Gastrocnemius medialis (tissue), 4 donors: ENCODE results near the gene CA10. TPM values are rescaled to one million over a fixed set of nuclear protein-coding genes. Genes with fewer than 3 reads are reported as not detected.
A peak's percentile ranks its signal among the peaks of the same experiment; 100 is the strongest.

ENCODE experiments used
- ATAC-seq, 2 donors: fragments of 150-250 bp; one replicate each; pipeline ENCODE4 v1.9.1; 2016
- DNase-seq, 2 donors: peaks; one replicate each; pipeline ENCODE4 v3.0.0-alpha.2; 2019
- H3K27ac ChIP-seq, 4 donors: fragments of 200-600 bp; sonication (generic); 1 replicate in 1 of 4; 2 replicates in 3 of 4; pipeline ENCODE4 v1.5.1; 2016 to 2018; ENCODE audit warnings: mild to moderate bottlenecking in 2 of 4, moderate library complexity in 1 of 4
- H3K27me3 ChIP-seq, 3 donors: fragments of 200-600 bp; sonication (generic) in 2 of 3; 1 replicate in 1 of 3; 2 replicates in 2 of 3; pipeline versions ENCODE4 v1.5.1 to v1.6.0; 2016 to 2019; ENCODE audit warnings: mild to moderate bottlenecking in 1 of 3, moderate library complexity in 1 of 3
- H3K36me3 ChIP-seq, 2 donors: fragments of 200-600 bp; sonication (generic) in 1 of 2; one replicate each; pipeline ENCODE4 v1.5.1; 2017 to 2018
- H3K4me1 ChIP-seq, 2 donors: fragments of 200-600 bp; sonication (generic) in 1 of 2; one replicate each; pipeline ENCODE4 v1.5.1; 2016 to 2017; ENCODE audit warnings: mild to moderate bottlenecking in 2 of 2
- H3K4me3 ChIP-seq, 4 donors: fragments of 200-600 bp; sonication (generic) in 3 of 4; 1 replicate in 1 of 4; 2 replicates in 3 of 4; pipeline ENCODE4 v1.5.1; 2016 to 2019; ENCODE audit warnings: mild to moderate bottlenecking in 2 of 4
- H3K9me3 ChIP-seq, 3 donors: fragments of 200-600 bp; sonication (generic) in 2 of 3; 1 replicate in 1 of 3; 2 replicates in 2 of 3; pipeline ENCODE4 v1.5.1; 2016 to 2019
- CTCF ChIP-seq, 5 experiments: fragments of 450-650 bp in 3 of 5; fragments of 200-600 bp in 2 of 5; sonication (generic) in 2 of 5; IDR thresholded peaks in 4 of 5; conservative IDR thresholded peaks in 1 of 5; 1 replicate in 4 of 5; 2 replicates in 1 of 5; pipeline ENCODE4 v1.5.1; 2016 to 2019; ENCODE audit warnings: antibody characterized with exemption in 5 of 5, mild to moderate bottlenecking in 3 of 5, moderate library complexity in 3 of 5
- POLR2A ChIP-seq, 2 donors: fragments of 450-650 bp; IDR thresholded peaks; one replicate each; pipeline ENCODE4 v1.6.1; 2017; ENCODE audit warnings: antibody characterized with exemption in 2 of 2, mild to moderate bottlenecking in 2 of 2, moderate library complexity in 2 of 2
- in situ Hi-C, 4 donors: fragments of 200-750 bp; cut with MboI; loops; one replicate each; pipeline versions ENCODE4 v1.15.0 to v1.8.0; 2017; ENCODE audit warnings: low sequenced_read_pairs in 4 of 4
- intact Hi-C: fragments of 100-400 bp; cut with DNase I; formaldehyde crosslinking; loops from one replicate; pipeline ENCODE4 v1.15.1; 2023; ENCODE audit warnings: low total_unique reads
- total RNA-seq, 4 donors: library from RNA; depleted of rRNA; stranded (reverse); fragments of >200 nt; gene quantifications; one replicate each; pipeline versions ENCODE4 v1.1.0 to v1.2.3, GENCODE V29; 2016

The CA10 gene
- total RNA-seq, 4 donors from 2014 or later = not detected

GRCh38 chr17:52110923-52111581 lies 47.5 kb downstream of the CA10 start:
- Histone ChIP-seq H3K27me3 (no peaks in the 10 kb centered on the region), H3K4me3 (no peak overlapping the region), H3K4me1 (no peaks in the 10 kb centered on the region), H3K27ac (no peak overlapping the region), H3K9me3 (no peaks in the 10 kb centered on the region), H3K36me3 (no peaks in the 10 kb centered on the region)
- TF ChIP-seq CTCF (IDR thresholded peaks at IDR 0.05 in 4 of 5, conservative IDR thresholded peaks at IDR 0.05 in 1 of 5) = no peak
- TF ChIP-seq POLR2A (IDR thresholded peaks at IDR 0.05) = no peak
- DNase-seq = no peak
- ATAC-seq = no peak
- intact Hi-C loops (no loop called here), in situ Hi-C loops (loop anchor here in 1 of 4 donors (25.0 kb wide), 2 partner anchors 99 to 799 kb away; no protein-coding TSS in a partner anchor)

GRCh38 chr17:52106638-52107261 lies 51.8 kb downstream of the CA10 start:
- intact Hi-C loops (no loop called here), in situ Hi-C loops (loop anchor here in 2 of 4 donors (10.0 to 25.0 kb wide), 3 partner anchors 94 to 794 kb away; no protein-coding TSS in a partner anchor)
- TF ChIP-seq CTCF (IDR thresholded peaks at IDR 0.05 in 4 of 5, conservative IDR thresholded peaks at IDR 0.05 in 1 of 5) (peak; percentile 33 to 64 (median 46)), POLR2A (IDR thresholded peaks at IDR 0.05) (no peak)

GRCh38 chr17:52106072-52106471 lies 52.4 kb downstream of the CA10 start:
- TF ChIP-seq POLR2A (IDR thresholded peaks at IDR 0.05) (no peak), CTCF (IDR thresholded peaks at IDR 0.05 in 4 of 5, conservative IDR thresholded peaks at IDR 0.05 in 1 of 5) (no peak)
- in situ Hi-C loops = loop anchor here in 2 of 4 donors (10.0 to 25.0 kb wide), 3 partner anchors 94 to 794 kb away; no protein-coding TSS in a partner anchor
- intact Hi-C loops = no loop called here
- no peaks in the 10 kb centered on the region for H3K36me3 ChIP-seq
- H3K4me3 ChIP-seq = no peak overlapping the region
- H3K4me1 ChIP-seq = no peaks in the 10 kb centered on the region
- H3K27ac ChIP-seq = no peak overlapping the region
- no peaks in the 10 kb centered on the region for H3K27me3 ChIP-seq
- H3K9me3 ChIP-seq = no peaks in the 10 kb centered on the region
- DNase-seq (no peak), ATAC-seq (no peak)

More at GRCh38 chr17:52106638-52107261, 51.8 kb downstream of the CA10 start:
- H3K36me3 ChIP-seq = no peaks in the 10 kb centered on the region
- H3K9me3 ChIP-seq = no peaks in the 10 kb centered on the region
- no peaks in the 10 kb centered on the region for H3K27me3 ChIP-seq
- DNase-seq (no peak), ATAC-seq (no peak)
- H3K4me1 ChIP-seq = no peaks in the 10 kb centered on the region
- H3K4me3 ChIP-seq = no peak overlapping the region
- no peak overlapping the region for H3K27ac ChIP-seq

- Histone ChIP-seq H3K4me3 (no peak overlapping the region), H3K27me3 (no peaks in the 10 kb centered on the region), H3K36me3 (no peaks in the 10 kb centered on the region), H3K4me1 (no peaks in the 10 kb centered on the region), H3K9me3 (no peaks in the 10 kb centered on the region), H3K27ac (no peak overlapping the region)
- no peak for ATAC-seq
- intact Hi-C loops = no loop called here
- in situ Hi-C loops = loop anchor here in 2 of 4 donors (10.0 to 25.0 kb wide), 3 partner anchors 93 to 793 kb away; no protein-coding TSS in a partner anchor
- TF ChIP-seq CTCF (IDR thresholded peaks at IDR 0.05 in 4 of 5, conservative IDR thresholded peaks at IDR 0.05 in 1 of 5) = no peak
- no peak for TF ChIP-seq POLR2A (IDR thresholded peaks at IDR 0.05)
- no peak for DNase-seq
Measured at GRCh38 chr17:52105591-52105990, 52.9 kb downstream of the CA10 start.
